Measurements from ENCODE around the gene ELOVL5. TPM values are rescaled to one million over a fixed set of nuclear protein-coding genes. Genes with fewer than 3 reads are reported as not detected.

Gene ELOVL5
- total RNA-seq, 1 donor from 2014 or later = 55.9 TPM

Other genes starting within 250 kb of the ELOVL5 start
- gene GCM1, start 200.1 kb downstream of the ELOVL5 start, total RNA-seq = not detected in 2 replicates
- 15.3 and 16.4 TPM in 2 replicates for gene GCLC, start 196.2 kb upstream of the ELOVL5 start, total RNA-seq